Common myeloid progenitor, CD34-positive (primary cell): ENCODE measurements around the gene RHOD.

Experiments
- CTCF ChIA-PET: fragments of 350-600 bp; sonication (Branson Sonifier 250); formaldehyde crosslinking; loops from one replicate; lab custom pipeline; 2021; ENCODE audit warnings: antibody characterized with exemption; lab: Charles Lee
- POLR2A ChIA-PET: fragments of 350-600 bp; sonication (Branson Sonifier 250); formaldehyde crosslinking; loops from one replicate; lab custom pipeline; 2021; ENCODE audit warnings: antibody characterized with exemption; lab: Charles Lee
- DNase-seq, 3 donors: peaks; one replicate each; pipeline versions ENCODE4 v3.0.0 to v3.0.0-alpha.2; 2013
- H3K27ac ChIP-seq, 2 experiments: 1 replicate in 1 of 2; 2 replicates in 1 of 2; pipeline ENCODE4 v1.7.0; 2013; ENCODE audit warnings: inconsistent platforms in 2 of 2, low read length in 2 of 2, mild to moderate bottlenecking in 2 of 2, low read depth in 1 of 2, moderate library complexity in 1 of 2; ENCODE audit not compliant: severe bottlenecking in 2 of 2, insufficient read depth in 1 of 2, poor library complexity in 1 of 2
- H3K27me3 ChIP-seq, 5 experiments: replicated peaks in 2 of 5; 1 replicate in 3 of 5; 2 replicates in 2 of 5; pipeline versions ENCODE4 v1.6.1 to v1.7.0; 2013; ENCODE audit warnings: low read length in 4 of 5, mild to moderate bottlenecking in 2 of 5, moderate library complexity in 2 of 5, inconsistent platforms in 1 of 5; ENCODE audit not compliant: insufficient read depth in 5 of 5, control insufficient read depth in 4 of 5
- H3K36me3 ChIP-seq, 4 experiments: 1 replicate in 2 of 4; 2 replicates in 2 of 4; pipeline versions ENCODE4 v1.6.1 to v1.7.0; 2013; ENCODE audit warnings: low read length in 3 of 4, control low read depth in 1 of 4, mild to moderate bottlenecking in 1 of 4; ENCODE audit not compliant: control insufficient read depth in 4 of 4, insufficient read depth in 4 of 4
- H3K4me1 ChIP-seq, 4 experiments: 1 replicate in 3 of 4; 2 replicates in 1 of 4; pipeline versions ENCODE4 v1.6.1 to v1.7.1; 2013; ENCODE audit warnings: low read length in 3 of 4, mild to moderate bottlenecking in 3 of 4, control low read depth in 1 of 4, inconsistent platforms in 1 of 4, moderate library complexity in 1 of 4; ENCODE audit not compliant: control insufficient read depth in 4 of 4, insufficient read depth in 4 of 4; ENCODE audit errors: control extremely low read depth in 1 of 4
- H3K4me3 ChIP-seq, 7 experiments: 1 replicate in 4 of 7; 2 replicates in 3 of 7; pipeline versions ENCODE4 v1.5.1 to v1.7.0; 2013; ENCODE audit warnings: mild to moderate bottlenecking in 7 of 7, low read length in 6 of 7, moderate library complexity in 6 of 7, inconsistent platforms in 2 of 7, low read depth in 2 of 7, control low read depth in 1 of 7; ENCODE audit not compliant: insufficient read depth in 4 of 7, control insufficient read depth in 1 of 7; ENCODE audit errors: extremely low read depth in 1 of 7
- H3K9me3 ChIP-seq, 5 experiments: 1 replicate in 4 of 5; 2 replicates in 1 of 5; pipeline versions ENCODE4 v1.6.1 to v1.7.1; 2013; ENCODE audit warnings: low read length in 4 of 5, mild to moderate bottlenecking in 2 of 5, inconsistent platforms in 1 of 5, low read depth in 1 of 5, moderate library complexity in 1 of 5; ENCODE audit not compliant: control insufficient read depth in 4 of 5, insufficient read depth in 2 of 5; ENCODE audit errors: control extremely low read depth in 1 of 5
- WGBS: methylation state at CpG from one replicate; pipeline ENCODE4 v1.1.5; 2013; ENCODE audit not compliant: insufficient coverage; 5-methylcytosine and 5-hydroxymethylcytosine counted together

RHOD gene

GRCh38 chr11:67057205-67057672 is 592 bp downstream of the RHOD start:
- ChIA-PET CTCF (interaction anchor here (1.1 to 8.1 kb wide), 2 partner anchors 13 to 32 kb away, joined by 4 to 110 read pairs; no protein-coding TSS in a partner anchor), POLR2A (no interaction called here)
- Histone ChIP-seq H3K27me3 (peaks cover 0 to 46% (median 21%) of the 10 kb centered on the region in 5 experiments), H3K27ac (no peak overlapping the region), H3K36me3 (no peaks in the 10 kb centered on the region), H3K4me3 (peak overlapping the region in 2 of 7 experiments; percentile 63 to 65), H3K4me1 (peaks cover 0 to 16% (median 13%) of the 10 kb centered on the region in 4 experiments), H3K9me3 (no peaks in the 10 kb centered on the region)
- no peak for DNase-seq
- WGBS: 92% methylated on average over 9 of the region's 10 CpGs

DNA sequence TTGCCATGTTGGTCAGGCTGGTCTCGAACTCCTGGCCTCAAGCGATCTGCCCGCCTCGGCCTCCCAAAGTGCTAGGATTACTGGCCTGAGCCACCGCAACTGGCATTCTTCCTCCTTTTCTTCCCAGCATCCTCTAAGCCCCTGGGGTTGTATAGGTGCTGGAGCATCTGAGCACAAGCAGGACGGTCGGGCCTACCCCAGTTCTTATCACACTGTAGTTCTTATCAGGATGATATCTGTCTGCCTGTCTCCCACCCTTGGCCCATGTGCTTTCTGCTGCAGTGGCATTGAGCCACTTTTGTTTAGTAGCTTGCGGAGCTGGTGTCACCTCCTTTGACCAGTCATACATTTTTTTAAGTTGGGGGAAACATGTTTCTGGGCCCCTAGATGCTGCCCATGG is 1.9 kb downstream of the RHOD start:
- no peak overlapping the region for H3K27ac ChIP-seq
- peaks cover 0 to 38% (median 17%) of the 10 kb centered on the region in 5 experiments for H3K27me3 ChIP-seq
- peaks cover 0 to 16% (median 13%) of the 10 kb centered on the region in 4 experiments for H3K4me1 ChIP-seq
- no peaks in the 10 kb centered on the region for H3K36me3 ChIP-seq
- POLR2A ChIA-PET: no interaction called here
- CTCF ChIA-PET: interaction anchor here (8.1 kb wide), 1 partner anchor 12 kb away, joined by 110 read pairs; no protein-coding TSS in a partner anchor
- DNase-seq: no peak
- no peaks in the 10 kb centered on the region for H3K9me3 ChIP-seq
- no peak overlapping the region for H3K4me3 ChIP-seq
- 75% methylated on average over 4 of the region's 8 CpGs for WGBS

DNA sequence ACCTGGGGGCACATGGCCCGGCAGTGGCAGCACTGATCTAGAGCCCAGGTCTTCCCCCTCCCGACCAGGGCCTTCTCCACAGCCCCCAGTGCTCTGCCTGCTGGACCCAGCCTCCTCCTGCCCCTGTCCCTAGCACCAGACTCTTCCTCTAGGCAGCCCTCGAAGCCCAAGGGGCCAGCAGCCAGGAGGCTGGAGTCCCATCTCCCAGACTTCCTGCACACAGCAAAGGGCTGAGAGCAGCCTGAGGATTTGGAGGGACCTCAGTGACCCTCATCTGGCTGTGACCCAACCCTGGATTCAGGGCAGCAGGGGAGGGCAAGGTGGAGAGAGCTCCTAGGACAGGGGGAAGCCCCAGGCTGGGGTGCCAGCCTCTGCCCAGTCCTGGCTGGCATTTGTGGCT is 3.0 kb downstream of the RHOD start:
- no peak for DNase-seq
- Histone ChIP-seq H3K4me3 (no peak overlapping the region), H3K27ac (no peak overlapping the region), H3K4me1 (peaks cover 0 to 16% (median 13%) of the 10 kb centered on the region in 4 experiments), H3K36me3 (no peaks in the 10 kb centered on the region), H3K9me3 (no peaks in the 10 kb centered on the region), H3K27me3 (peaks cover 0 to 31% (median 15%) of the 10 kb centered on the region in 5 experiments)
- ChIA-PET CTCF (no interaction called here), POLR2A (no interaction called here)
- 93% methylated on average over 3 of the region's 3 CpGs for WGBS

DNA sequence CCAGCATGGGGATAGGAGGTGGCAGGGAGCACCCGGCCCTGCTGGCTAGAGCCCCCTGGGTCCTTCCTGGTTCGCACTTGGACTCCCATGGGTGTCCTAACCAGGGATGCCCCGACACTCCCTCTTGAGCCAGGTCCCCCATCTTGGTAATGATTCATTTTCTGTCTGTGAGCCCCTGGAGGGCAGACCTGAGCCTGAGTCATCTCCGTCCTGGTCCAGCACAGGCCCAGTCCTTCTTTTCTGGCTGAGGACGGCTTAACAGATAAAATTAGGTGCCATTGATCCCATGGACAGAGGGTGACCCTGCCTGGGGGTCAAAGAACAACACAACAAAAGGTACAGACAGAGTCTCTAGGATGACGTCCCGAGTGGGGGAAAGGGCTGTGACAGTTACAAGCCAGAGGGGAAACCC is 3.5 kb downstream of the RHOD start:
- Histone ChIP-seq H3K9me3 (no peaks in the 10 kb centered on the region), H3K4me3 (no peak overlapping the region), H3K36me3 (no peaks in the 10 kb centered on the region), H3K27me3 (peaks cover 0 to 27% (median 13%) of the 10 kb centered on the region in 5 experiments), H3K4me1 (peaks cover 0 to 16% (median 13%) of the 10 kb centered on the region in 4 experiments), H3K27ac (no peak overlapping the region)
- POLR2A ChIA-PET: no interaction called here
- WGBS: 87% methylated on average over 7 of the region's 7 CpGs
- no peak for DNase-seq
- CTCF ChIA-PET: no interaction called here

DNA sequence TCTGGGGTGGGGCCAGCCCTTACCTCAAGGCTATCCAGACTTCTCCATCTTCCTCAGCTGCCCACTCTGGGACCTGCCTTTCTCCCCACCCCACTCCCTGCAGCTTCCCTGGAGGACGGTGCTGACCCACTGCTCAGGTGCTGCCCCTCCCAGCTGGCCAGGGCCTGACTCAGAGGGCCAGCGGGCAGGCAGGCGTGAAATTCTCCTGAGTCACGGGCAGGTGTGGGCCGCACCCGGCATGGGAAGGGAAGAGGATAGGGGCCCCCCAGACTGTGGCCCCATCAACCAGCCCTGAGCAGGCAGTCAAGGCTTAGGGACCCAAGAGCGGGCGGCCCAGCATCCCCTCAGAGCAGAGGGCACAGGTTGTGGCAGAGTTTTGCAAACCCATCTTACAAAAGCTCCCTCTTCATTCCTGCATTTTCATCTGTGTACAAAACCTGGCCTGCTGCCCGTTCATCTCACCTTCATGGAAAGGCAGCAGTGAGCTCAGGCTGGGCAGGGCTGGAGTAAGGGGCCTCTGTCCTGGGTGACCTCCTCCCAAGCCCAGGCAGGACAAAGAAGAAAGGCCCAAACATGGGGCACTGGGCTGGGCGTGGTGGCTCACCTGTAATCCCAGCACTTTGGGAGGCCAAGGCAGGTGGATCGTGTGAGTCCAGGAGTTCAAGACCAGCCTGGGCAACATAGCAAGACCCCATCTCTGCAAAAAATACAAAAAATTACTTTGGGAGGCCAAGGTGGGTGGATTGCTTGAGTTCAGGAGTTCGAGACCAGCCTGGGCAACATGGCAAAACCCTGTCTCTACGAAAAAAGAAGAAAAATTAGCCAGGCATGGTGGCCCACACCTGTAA is 6.1 kb downstream of the RHOD start:
- no peak for DNase-seq
- Histone ChIP-seq H3K27me3 (peaks cover 0 to 3% (median under 1%) of the 10 kb centered on the region in 5 experiments), H3K36me3 (no peaks in the 10 kb centered on the region), H3K27ac (no peak overlapping the region), H3K4me3 (no peak overlapping the region), H3K9me3 (no peaks in the 10 kb centered on the region), H3K4me1 (no peaks in the 10 kb centered on the region)
- 95% methylated on average over 11 of the region's 13 CpGs for WGBS
- POLR2A ChIA-PET: no interaction called here
- CTCF ChIA-PET: interaction anchor here (0.6 to 2.0 kb wide), 3 partner anchors 8 to 90 kb away, joined by 3 to 5 read pairs (median 4); no protein-coding TSS in a partner anchor

GRCh38 chr11:67066333-67066709 is 9.7 kb downstream of the RHOD start:
- Histone ChIP-seq H3K36me3 (no peaks in the 10 kb centered on the region), H3K4me1 (peaks cover 0 to 2% (median under 1%) of the 10 kb centered on the region in 4 experiments), H3K4me3 (no peak overlapping the region), H3K27me3 (peaks cover 0 to 12% (median 0%) of the 10 kb centered on the region in 5 experiments), H3K9me3 (no peaks in the 10 kb centered on the region), H3K27ac (no peak overlapping the region)
- POLR2A ChIA-PET: no interaction called here
- CTCF ChIA-PET: interaction anchor here (12.7 kb wide), 1 partner anchor 12 kb away, joined by 110 read pairs; the partner anchor contains the start of gene RHOD
- 100% methylated on average over 2 of the region's 3 CpGs for WGBS
- DNase-seq: no peak
